ENCODE measurements around the gene RHPN2.
"Not testable (repeated sequence)": the region's sequence is repeated elsewhere in the genome, so short reads cannot be mapped to it uniquely, and the experiment has no call there.

Gene RHPN2

DNA sequence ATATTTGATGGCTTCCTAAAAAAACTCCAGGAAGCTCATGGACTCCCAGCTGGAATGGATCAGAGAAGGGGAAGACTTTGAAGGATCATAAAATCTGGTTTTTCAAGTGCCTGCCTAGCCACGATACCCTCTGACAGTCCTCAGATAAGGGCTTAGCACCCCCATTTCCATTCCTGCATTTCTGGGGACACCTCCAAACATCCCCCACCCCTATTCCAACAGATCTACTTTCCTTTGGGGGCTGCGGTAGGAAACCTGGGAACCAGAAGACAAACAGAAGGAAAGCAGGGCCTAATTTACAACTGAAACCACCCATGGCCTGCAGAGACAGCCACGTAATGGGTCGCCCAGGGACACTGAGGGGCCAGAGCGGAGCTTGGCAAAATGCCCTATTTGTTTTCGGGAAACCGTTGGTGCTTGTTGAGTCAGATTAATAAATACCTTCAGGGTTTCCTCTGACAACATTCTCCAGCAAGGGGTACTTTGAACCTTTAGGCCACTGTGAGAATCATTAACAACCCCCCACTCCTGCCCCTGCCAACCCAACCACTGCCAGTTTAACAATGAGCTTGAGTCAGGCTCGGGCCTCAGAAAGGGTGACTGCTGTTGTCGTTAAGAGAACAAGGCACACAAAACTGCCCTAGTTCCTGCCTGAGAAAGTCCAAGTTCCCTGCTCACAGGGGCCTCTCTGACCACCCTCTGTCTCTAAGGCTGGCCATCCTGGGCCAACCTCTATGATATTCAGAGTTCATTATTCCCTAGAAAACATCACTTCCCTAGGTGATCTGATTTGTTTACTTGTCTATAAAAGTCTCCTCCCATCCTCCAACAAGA, 23.5 kb downstream of the RHPN2 start:
- H3K27me3 ChIP-seq (replicated peaks) = no peaks in the 10 kb centered on the region
- DNase-seq = no peak
- TF ChIP-seq, protein P1, sequence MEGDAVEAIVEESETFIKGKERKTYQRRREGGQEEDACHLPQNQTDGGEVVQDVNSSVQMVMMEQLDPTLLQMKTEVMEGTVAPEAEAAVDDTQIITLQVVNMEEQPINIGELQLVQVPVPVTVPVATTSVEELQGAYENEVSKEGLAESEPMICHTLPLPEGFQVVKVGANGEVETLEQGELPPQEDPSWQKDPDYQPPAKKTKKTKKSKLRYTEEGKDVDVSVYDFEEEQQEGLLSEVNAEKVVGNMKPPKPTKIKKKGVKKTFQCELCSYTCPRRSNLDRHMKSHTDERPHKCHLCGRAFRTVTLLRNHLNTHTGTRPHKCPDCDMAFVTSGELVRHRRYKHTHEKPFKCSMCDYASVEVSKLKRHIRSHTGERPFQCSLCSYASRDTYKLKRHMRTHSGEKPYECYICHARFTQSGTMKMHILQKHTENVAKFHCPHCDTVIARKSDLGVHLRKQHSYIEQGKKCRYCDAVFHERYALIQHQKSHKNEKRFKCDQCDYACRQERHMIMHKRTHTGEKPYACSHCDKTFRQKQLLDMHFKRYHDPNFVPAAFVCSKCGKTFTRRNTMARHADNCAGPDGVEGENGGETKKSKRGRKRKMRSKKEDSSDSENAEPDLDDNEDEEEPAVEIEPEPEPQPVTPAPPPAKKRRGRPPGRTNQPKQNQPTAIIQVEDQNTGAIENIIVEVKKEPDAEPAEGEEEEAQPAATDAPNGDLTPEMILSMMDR (IDR thresholded peaks at IDR 0.05; ENCODE audit: low read depth, low read length, missing control alignments) = no peak
- H3K27ac ChIP-seq = no peak overlapping the region
- H3K36me3 ChIP-seq (replicated peaks) = no peaks in the 10 kb centered on the region
- in situ Hi-C loops (cut with HindIII; ENCODE audit: low pct_ligation_motif_present, low sequenced_read_pairs) = no loop called here
- H3K4me3 ChIP-seq (ENCODE audit: low read depth, low read length) = no peak overlapping the region

DNA sequence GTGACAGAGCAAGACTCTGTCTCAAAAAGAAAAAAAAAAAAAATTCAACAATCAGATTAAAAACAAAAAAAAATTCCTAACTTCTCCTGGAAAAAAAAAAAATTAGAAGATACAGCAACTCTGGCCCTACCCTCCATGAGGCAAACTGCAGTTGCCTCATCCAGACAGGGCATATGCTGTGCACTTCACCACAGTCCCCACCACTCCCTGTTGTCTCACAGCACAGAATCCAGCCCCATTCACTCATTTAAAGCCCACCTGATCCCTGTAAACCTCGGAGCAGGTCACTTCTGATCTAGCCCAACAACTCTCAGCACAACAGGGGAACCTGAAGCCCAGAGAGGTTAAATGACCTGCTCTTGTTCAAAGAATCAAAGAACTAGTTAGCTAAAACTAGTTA, 24.9 kb downstream of the RHPN2 start:
- TF ChIP-seq, protein P1 (IDR thresholded peaks at IDR 0.05; ENCODE audit: low read depth, low read length, missing control alignments) = no peak
- Histone ChIP-seq H3K27me3 (replicated peaks) (no peaks in the 10 kb centered on the region), H3K4me3 (ENCODE audit: low read depth, low read length) (no peak overlapping the region), H3K27ac (no peak overlapping the region), H3K36me3 (replicated peaks) (no peaks in the 10 kb centered on the region)
- DNase-seq = no peak
- in situ Hi-C loops (cut with HindIII; ENCODE audit: low pct_ligation_motif_present, low sequenced_read_pairs) = no loop called here

DNA sequence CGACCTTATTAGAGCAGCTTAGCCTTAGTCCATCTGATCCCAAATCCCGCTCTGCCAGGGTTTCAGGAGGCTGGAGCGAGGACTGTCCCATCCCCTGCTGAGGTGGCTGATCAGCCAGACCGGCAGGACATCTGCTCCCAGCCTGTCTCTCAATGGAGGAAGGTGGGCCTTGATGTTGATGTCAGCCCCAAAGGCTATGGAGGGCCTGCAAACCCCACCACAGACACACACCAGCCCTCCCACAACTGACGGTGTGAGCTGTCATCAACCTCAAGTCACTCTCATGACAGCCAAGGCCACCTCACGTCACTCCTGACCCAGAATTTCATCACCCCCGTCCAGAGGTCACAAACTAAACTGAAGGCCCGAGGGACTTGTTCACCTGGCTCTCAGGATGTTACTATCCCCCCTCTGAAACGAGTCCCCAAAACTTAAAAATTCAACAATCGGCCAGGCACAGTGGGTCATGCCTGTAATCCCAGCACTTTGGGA, 25.5 kb downstream of the RHPN2 start:
- Histone ChIP-seq H3K36me3 (replicated peaks) (no peaks in the 10 kb centered on the region), H3K27ac (no peak overlapping the region), H3K4me3 (ENCODE audit: low read depth, low read length) (no peak overlapping the region), H3K27me3 (replicated peaks) (no peaks in the 10 kb centered on the region)
- DNase-seq = no peak
- TF ChIP-seq, protein P1 (IDR thresholded peaks at IDR 0.05; ENCODE audit: low read depth, low read length, missing control alignments) = no peak
- in situ Hi-C loops (cut with HindIII; ENCODE audit: low pct_ligation_motif_present, low sequenced_read_pairs) = no loop called here

DNA sequence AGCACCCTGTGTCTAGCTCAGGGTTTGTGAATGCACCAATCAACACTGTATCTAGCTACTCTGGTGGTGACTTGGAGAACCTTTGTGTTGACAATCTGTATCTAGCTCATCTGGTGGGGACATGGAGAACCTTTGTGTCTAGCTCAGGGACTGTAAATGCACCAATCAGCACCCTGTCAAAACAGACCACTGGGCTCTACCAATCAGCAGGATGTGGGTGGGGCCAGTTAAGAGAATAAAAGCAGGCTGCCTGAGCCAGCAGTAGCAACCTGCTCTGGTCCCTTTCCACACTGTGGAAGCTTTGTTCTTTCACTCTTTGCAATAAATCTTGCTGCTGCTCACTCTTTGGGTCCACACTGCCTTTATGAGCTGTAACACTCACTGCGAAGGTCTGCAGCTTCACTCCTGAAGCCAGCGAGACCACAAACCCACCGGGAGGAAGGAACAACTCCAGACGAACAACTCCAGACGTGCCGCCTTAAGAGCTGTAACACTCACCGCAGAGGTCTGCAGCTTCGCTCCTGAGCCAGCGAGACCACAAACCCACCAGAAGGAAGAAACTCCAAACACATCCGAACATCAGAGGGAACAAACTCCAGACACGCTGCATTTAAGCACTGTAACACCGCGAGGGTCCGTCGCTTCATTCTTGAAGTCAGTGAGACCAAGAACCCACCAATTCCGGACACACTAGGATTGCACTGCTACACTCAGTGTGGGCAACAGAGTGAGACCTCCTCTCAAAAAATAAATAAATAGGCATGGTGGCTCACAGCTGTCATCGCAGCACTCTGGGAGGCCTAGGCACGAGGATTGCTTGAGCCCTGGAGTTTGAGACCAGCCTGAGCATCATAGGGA, 27.3 kb downstream of the RHPN2 start:
- H3K27me3 ChIP-seq (replicated peaks); H3K4me3 ChIP-seq (ENCODE audit: low read depth, low read length); H3K27ac ChIP-seq; in situ Hi-C loops (cut with HindIII; ENCODE audit: low pct_ligation_motif_present, low sequenced_read_pairs); DNase-seq; H3K36me3 ChIP-seq (replicated peaks): not testable (repeated sequence)

DNA sequence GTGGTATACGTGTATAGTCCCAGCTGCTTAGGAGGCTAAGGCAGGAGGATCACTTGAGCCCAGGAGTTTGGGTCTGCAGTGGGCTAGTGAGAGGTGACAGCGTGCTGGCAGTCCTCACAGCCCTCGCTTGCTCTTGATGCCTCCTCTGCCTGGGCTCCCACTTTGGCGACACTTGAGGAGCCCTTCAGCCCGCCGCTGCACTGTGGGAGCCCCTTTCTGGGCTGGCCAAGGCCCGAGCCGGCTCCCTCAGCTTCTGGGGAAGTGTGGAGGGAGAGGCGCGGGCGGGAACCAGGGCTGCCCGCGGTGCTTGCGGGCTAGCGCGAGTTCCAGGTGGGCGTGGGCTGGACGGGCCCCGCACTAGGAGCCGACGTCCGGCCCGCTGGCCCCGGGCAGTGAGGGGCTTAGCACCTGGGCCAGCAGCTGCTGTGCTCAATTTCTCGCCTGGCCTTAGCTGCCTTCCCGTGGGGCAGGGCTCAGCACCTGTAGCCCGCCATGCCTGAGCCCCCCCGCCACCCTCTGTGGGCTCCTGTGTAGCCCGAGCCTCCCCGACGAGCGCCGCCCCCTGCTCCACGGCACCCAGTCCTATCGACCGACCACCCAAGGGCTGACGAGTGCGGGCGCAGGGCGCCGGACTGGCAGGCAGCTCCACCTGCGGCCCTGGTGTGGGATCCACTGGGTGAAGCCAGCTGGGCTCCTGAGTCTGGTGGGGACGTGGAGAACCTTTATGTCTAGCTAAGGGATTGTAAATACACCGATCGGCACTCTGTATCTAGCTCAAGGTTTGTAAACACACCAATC, 28.1 kb downstream of the RHPN2 start:
- H3K27me3 ChIP-seq (replicated peaks); H3K4me3 ChIP-seq (ENCODE audit: low read depth, low read length); H3K36me3 ChIP-seq (replicated peaks); H3K27ac ChIP-seq; DNase-seq; in situ Hi-C loops (cut with HindIII; ENCODE audit: low pct_ligation_motif_present, low sequenced_read_pairs): not testable (repeated sequence)

DNA sequence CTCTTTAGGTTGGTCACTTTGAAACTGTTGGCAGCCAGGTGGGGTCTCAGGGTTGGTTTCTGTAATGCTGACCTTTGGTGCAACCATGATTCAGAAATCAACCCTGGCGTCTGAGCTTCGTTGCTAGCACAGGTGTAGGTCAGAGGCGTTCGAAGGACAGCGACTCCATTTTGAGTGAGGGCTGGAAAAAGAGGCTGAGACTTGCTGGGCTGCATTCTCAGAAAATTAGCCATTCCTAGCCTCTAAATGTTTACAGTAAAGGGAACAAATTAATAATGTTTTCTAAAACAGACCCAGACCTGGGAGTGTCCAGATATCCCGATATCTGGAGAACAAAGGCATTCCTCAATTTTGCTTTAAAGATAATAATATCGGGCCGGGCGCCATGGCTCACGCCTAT, 29.2 kb downstream of the RHPN2 start:
- Histone ChIP-seq H3K36me3 (replicated peaks) (no peaks in the 10 kb centered on the region), H3K4me3 (ENCODE audit: low read depth, low read length) (no peak overlapping the region), H3K27ac (no peak overlapping the region), H3K27me3 (replicated peaks) (no peaks in the 10 kb centered on the region)
- in situ Hi-C loops (cut with HindIII; ENCODE audit: low pct_ligation_motif_present, low sequenced_read_pairs) = no loop called here
- no peak for DNase-seq
- TF ChIP-seq, protein P1 (IDR thresholded peaks at IDR 0.05; ENCODE audit: low read depth, low read length, missing control alignments) = no peak

All from brain microvascular endothelial cell (primary cell).